GM21528 (cell line): ENCODE results near the gene MKRN1.
"Not testable (repeated sequence)": the region's sequence is repeated elsewhere in the genome, so short reads cannot be mapped to it uniquely, and the experiment has no call there.

ENCODE experiments used
- ATAC-seq: cut with Tn5 transposase; IDR thresholded peaks from one replicate; pipeline ENCODE4 v1.9.1; 2021; ENCODE audit warnings: mild to moderate bottlenecking, moderate library complexity; ENCODE audit not compliant: unreplicated experiment, low FRiP score

The MKRN1 gene, protein sequence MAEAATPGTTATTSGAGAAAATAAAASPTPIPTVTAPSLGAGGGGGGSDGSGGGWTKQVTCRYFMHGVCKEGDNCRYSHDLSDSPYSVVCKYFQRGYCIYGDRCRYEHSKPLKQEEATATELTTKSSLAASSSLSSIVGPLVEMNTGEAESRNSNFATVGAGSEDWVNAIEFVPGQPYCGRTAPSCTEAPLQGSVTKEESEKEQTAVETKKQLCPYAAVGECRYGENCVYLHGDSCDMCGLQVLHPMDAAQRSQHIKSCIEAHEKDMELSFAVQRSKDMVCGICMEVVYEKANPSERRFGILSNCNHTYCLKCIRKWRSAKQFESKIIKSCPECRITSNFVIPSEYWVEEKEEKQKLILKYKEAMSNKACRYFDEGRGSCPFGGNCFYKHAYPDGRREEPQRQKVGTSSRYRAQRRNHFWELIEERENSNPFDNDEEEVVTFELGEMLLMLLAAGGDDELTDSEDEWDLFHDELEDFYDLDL

DNA sequence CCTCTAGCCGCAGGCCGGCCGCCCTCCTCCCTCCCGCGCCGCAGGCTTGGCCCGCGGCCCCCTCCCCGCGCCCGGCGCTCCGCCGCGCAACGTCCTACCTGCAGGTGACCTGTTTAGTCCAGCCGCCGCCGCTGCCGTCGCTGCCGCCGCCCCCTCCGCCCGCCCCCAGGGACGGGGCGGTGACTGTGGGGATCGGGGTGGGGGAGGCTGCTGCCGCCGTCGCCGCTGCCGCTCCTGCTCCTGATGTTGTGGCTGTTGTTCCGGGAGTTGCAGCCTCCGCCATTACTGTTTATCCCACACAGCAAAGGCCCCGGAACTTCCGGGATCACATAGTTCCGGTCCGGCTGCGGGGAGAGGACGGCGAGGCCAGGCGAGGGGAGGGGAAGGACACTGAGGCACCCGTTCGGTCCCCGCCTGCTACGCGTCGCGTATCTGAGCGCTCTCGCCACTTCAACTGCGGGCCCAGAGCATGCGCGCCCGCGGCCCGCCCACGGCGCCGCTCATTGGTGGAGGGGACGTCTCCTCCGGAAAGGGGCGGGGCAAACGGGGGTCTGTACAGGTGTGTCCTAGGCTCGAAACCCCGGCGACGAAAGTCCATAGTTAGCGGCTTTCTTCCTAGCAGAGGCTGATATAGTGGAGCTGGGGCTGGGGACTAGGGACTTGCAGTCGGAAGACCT is at the start of gene MKRN1:
Gene MKRN1 (minus strand): TSS at position 444 of the 677 bp plus-strand sequence. CDS start 161 bp downstream, at position 283.
- peak; percentile 91 for ATAC-seq

- no peak for ATAC-seq
Observed at GRCh38 chr7:140526787-140527664, 47.7 kb upstream of the MKRN1 start.

DNA sequence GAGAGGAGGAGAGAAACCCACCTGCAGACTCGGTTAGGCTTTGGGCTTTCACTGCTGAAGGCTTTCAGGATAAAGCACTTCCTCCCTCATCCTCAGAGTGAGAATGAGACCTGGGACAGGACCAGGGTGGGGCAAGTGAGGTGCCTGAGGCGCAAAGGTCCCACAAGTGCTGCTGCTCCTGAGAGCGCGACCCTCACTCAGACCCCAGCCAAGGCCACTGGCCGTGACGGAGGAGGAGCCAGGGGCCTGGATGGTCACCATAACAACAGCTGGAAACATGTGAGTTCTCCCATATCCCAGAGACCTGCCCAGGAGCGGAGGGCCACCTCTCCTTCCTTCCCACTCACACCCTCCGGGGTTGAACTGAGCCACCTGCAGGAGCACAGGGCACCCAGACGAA is 46.9 kb upstream of the MKRN1 start:
- no peak for ATAC-seq

DNA sequence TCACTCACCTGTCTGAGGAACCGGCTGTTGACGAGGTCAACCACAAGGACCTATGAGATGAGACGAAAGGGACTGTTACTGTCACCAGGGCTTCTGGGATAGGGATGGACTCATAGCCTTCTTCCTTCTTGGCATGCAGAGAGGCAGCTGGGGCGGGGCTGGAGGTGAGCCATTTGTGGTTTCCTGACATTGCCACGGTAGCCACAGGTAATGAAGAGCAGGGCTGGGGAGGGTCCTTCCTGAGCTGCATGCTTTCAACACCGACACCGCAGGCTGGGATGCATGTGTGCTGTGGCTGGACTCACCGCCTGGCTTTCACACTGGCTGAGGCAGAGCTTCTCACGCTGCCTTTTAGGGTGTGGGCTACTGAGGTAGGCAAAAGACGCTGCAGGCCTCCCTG is 46.4 kb upstream of the MKRN1 start:
- no peak for ATAC-seq

- ATAC-seq = no peak
Observed at GRCh38 chr7:140521421-140521820, 42.1 kb upstream of the MKRN1 start.

GRCh38 chr7:140519007-140519399 is 39.7 kb upstream of the MKRN1 start:
- ATAC-seq = no peak

DNA sequence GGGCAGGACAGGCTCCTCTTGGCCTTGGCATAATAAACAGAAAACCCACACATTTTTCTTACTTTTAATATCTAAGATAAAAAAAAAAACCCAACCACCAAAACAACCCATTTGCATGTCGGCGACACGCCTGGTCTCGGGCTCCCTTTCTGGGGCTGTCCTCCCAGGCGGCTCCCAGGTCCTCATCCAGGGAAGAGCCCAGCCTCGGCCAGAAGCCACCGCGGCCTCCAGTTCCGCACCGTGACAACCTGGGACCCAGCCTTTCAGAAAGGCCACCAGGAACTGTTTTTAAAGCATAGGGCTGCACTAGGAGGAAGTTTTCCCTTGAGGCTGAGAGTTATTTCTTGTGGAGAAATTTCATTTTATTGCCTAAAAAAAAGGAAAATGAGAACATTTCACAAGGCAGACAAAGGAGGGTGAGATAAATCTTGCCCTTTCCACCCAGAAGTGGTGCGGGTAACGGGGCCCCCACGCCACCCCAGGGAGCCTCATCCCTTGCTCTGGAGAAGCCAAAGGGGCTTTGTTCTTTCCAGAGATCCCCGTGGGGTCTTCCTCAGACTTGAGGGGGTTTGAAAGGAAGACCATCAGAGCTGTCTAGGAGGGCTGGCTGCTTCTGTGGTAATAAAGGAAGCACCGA is 39.2 kb upstream of the MKRN1 start:
- ATAC-seq = no peak

GRCh38 chr7:140517546-140518369 is 38.5 kb upstream of the MKRN1 start:
- ATAC-seq = no peak

- ATAC-seq = no peak
Observed at GRCh38 chr7:140512317-140513000, 33.2 kb upstream of the MKRN1 start.

GRCh38 chr7:140509789-140510188 is 30.5 kb upstream of the MKRN1 start:
- ATAC-seq = no peak

- not testable (repeated sequence) for ATAC-seq
Observed at GRCh38 chr7:140507556-140507955, 28.3 kb upstream of the MKRN1 start.

- no peak for ATAC-seq
Observed at GRCh38 chr7:140506788-140507464, 27.6 kb upstream of the MKRN1 start.

GRCh38 chr7:140501966-140502365 is 22.7 kb upstream of the MKRN1 start:
- no peak for ATAC-seq

DNA sequence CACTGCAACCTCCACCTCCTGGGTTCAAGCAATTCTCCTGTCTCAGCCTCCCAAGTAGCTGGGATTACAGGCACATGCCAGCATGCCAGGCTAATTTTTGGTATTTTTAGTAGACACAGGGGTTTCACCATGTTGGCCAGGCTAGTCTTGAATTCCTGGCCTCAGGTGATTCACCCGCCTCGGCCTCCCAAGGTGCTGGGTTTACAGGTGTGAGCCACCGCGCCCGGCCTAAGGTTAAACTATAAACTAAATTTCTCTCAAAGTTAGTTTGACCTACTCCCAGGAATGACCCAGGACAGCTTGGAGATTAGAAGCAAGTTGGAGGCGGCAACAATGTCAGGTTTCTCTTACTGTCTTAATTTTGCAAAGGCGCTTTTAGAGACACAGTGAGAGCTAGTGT is 18.5 kb upstream of the MKRN1 start:
- ATAC-seq = not testable (repeated sequence)

GRCh38 chr7:140497241-140497769 is 18.0 kb upstream of the MKRN1 start:
- no peak for ATAC-seq

- no peak for ATAC-seq
Observed at GRCh38 chr7:140495514-140496097, 16.3 kb upstream of the MKRN1 start.

GRCh38 chr7:140494867-140495266 is 15.6 kb upstream of the MKRN1 start:
- ATAC-seq = no peak

- ATAC-seq = no peak
Observed at GRCh38 chr7:140489026-140489359, 9.7 kb upstream of the MKRN1 start.
